Gastrocnemius medialis (tissue), 4 donors: ENCODE measurements around the gene RAB6B. TPM values are rescaled to one million over a fixed set of nuclear protein-coding genes. Genes with fewer than 3 reads are reported as not detected.

ENCODE experiments used
- ATAC-seq, 2 donors: fragments of 150-250 bp; one replicate each; pipeline ENCODE4 v1.9.1; 2016
- DNase-seq, 2 donors: peaks; one replicate each; pipeline ENCODE4 v3.0.0-alpha.2; 2019
- H3K27ac ChIP-seq, 4 donors: fragments of 200-600 bp; sonication (generic); 1 replicate in 1 of 4; 2 replicates in 3 of 4; pipeline ENCODE4 v1.5.1; 2016 to 2018; ENCODE audit warnings: mild to moderate bottlenecking in 2 of 4, moderate library complexity in 1 of 4
- H3K27me3 ChIP-seq, 3 donors: fragments of 200-600 bp; sonication (generic) in 2 of 3; 1 replicate in 1 of 3; 2 replicates in 2 of 3; pipeline versions ENCODE4 v1.5.1 to v1.6.0; 2016 to 2019; ENCODE audit warnings: mild to moderate bottlenecking in 1 of 3, moderate library complexity in 1 of 3
- H3K36me3 ChIP-seq, 2 donors: fragments of 200-600 bp; sonication (generic) in 1 of 2; one replicate each; pipeline ENCODE4 v1.5.1; 2017 to 2018
- H3K4me1 ChIP-seq, 2 donors: fragments of 200-600 bp; sonication (generic) in 1 of 2; one replicate each; pipeline ENCODE4 v1.5.1; 2016 to 2017; ENCODE audit warnings: mild to moderate bottlenecking in 2 of 2
- H3K4me3 ChIP-seq, 4 donors: fragments of 200-600 bp; sonication (generic) in 3 of 4; 1 replicate in 1 of 4; 2 replicates in 3 of 4; pipeline ENCODE4 v1.5.1; 2016 to 2019; ENCODE audit warnings: mild to moderate bottlenecking in 2 of 4
- H3K9me3 ChIP-seq, 3 donors: fragments of 200-600 bp; sonication (generic) in 2 of 3; 1 replicate in 1 of 3; 2 replicates in 2 of 3; pipeline ENCODE4 v1.5.1; 2016 to 2019
- POLR2A ChIP-seq, 2 donors: fragments of 450-650 bp; IDR thresholded peaks; one replicate each; pipeline ENCODE4 v1.6.1; 2017; ENCODE audit warnings: antibody characterized with exemption in 2 of 2, mild to moderate bottlenecking in 2 of 2, moderate library complexity in 2 of 2
- in situ Hi-C, 4 donors: fragments of 200-750 bp; cut with MboI; loops; one replicate each; pipeline versions ENCODE4 v1.15.0 to v1.8.0; 2017; ENCODE audit warnings: low sequenced_read_pairs in 4 of 4
- intact Hi-C: fragments of 100-400 bp; cut with DNase I; formaldehyde crosslinking; loops from one replicate; pipeline ENCODE4 v1.15.1; 2023; ENCODE audit warnings: low total_unique reads
- total RNA-seq, 4 donors: library from RNA; depleted of rRNA; stranded (reverse); fragments of >200 nt; gene quantifications; one replicate each; pipeline versions ENCODE4 v1.1.0 to v1.2.3, GENCODE V29; 2016
- TF ChIP-seq, protein P1 (sequence below), 5 experiments: fragments of 450-650 bp in 3 of 5; fragments of 200-600 bp in 2 of 5; sonication (generic) in 2 of 5; IDR thresholded peaks in 4 of 5; conservative IDR thresholded peaks in 1 of 5; 1 replicate in 4 of 5; 2 replicates in 1 of 5; pipeline ENCODE4 v1.5.1; 2016 to 2019; ENCODE audit warnings: antibody characterized with exemption in 5 of 5, mild to moderate bottlenecking in 3 of 5, moderate library complexity in 3 of 5

Gene RAB6B
- total RNA-seq, 4 donors from 2014 or later: 0.31 to 1.1 (median 0.72) TPM

DNA sequence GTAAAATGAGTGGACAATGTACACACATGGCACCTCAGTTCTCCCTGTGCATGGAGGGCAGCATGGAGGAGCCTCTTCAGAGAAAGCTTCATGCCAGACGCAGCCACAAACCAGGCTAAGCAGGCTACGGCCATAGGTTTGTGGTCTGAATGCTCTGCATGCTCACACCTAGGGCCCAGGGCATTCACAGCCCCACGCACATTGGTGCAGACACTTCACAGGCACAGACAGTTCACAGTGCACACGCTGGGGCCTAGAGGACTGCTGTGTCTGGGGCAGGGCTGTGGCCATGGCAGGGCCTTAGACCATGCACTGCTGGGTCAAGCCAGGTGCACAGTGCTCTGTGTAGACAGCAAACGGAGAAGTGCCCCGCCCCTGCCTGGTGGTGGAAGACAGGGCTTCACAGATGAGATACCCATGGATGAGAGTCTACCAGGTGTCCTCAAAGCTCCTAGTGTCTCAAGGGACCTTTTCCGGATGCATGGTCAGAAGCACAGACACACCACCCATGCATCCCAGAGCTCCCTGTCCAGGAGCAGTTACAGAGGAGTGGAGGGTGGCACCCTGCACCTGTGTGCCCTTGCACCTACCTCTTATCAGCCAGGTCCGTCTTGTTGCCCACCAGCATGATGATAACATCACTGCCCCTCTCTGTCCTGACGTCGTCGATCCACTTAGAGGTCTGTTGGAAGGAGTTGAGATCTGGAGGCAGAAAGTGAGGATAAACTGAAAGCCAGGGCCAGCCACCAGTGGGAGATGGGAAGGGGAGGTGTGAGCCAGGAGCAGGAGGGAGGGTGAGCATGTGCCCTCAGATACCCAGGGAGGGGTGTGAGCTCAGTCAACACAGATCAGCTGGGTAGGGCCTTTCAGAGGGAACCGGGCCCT, 56.5 kb downstream of the RAB6B start:
- no peak for ATAC-seq
- H3K36me3 ChIP-seq: no peaks in the 10 kb centered on the region
- H3K27me3 ChIP-seq: no peaks in the 10 kb centered on the region
- intact Hi-C loops (no loop called here), in situ Hi-C loops (no loop called here)
- no peak overlapping the region for H3K27ac ChIP-seq
- TF ChIP-seq POLR2A (IDR thresholded peaks at IDR 0.05): no peak
- TF ChIP-seq, protein P1, sequence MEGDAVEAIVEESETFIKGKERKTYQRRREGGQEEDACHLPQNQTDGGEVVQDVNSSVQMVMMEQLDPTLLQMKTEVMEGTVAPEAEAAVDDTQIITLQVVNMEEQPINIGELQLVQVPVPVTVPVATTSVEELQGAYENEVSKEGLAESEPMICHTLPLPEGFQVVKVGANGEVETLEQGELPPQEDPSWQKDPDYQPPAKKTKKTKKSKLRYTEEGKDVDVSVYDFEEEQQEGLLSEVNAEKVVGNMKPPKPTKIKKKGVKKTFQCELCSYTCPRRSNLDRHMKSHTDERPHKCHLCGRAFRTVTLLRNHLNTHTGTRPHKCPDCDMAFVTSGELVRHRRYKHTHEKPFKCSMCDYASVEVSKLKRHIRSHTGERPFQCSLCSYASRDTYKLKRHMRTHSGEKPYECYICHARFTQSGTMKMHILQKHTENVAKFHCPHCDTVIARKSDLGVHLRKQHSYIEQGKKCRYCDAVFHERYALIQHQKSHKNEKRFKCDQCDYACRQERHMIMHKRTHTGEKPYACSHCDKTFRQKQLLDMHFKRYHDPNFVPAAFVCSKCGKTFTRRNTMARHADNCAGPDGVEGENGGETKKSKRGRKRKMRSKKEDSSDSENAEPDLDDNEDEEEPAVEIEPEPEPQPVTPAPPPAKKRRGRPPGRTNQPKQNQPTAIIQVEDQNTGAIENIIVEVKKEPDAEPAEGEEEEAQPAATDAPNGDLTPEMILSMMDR (IDR thresholded peaks at IDR 0.05 in 4 of 5, conservative IDR thresholded peaks at IDR 0.05 in 1 of 5): no peak
- no peak overlapping the region for H3K4me3 ChIP-seq
- no peak for DNase-seq
- no peaks in the 10 kb centered on the region for H3K4me1 ChIP-seq
- H3K9me3 ChIP-seq: no peaks in the 10 kb centered on the region

DNA sequence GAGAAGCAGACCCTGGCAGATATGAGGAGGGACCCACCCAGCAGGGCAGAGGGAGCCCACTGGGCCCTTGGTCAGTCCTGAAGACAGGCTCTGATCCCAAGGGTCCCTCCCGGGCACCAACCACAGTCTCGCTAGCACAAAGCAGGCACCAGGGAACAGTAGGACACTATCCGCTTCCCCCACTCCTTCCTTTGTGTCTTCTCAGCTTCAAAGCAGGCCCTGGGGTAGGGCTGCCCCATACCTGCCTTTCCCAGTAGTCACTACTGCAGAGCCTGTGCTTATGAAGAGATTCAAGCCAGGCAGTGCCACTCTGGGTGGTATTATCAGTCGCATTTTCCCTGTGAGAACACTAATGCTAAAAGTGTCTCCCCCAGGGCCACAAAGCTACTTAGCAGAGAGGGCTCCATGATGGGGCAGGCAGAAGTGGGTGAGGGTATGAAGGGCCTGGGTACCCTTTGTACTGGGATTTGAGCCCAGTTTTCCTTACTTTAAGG, 57.3 kb downstream of the RAB6B start:
- Histone ChIP-seq H3K9me3 (no peaks in the 10 kb centered on the region), H3K4me1 (no peaks in the 10 kb centered on the region), H3K27ac (no peak overlapping the region), H3K27me3 (no peaks in the 10 kb centered on the region), H3K36me3 (no peaks in the 10 kb centered on the region), H3K4me3 (no peak overlapping the region)
- DNase-seq: no peak
- intact Hi-C loops (no loop called here), in situ Hi-C loops (no loop called here)
- ATAC-seq: no peak
- TF ChIP-seq POLR2A (IDR thresholded peaks at IDR 0.05): no peak
- TF ChIP-seq, protein P1 (IDR thresholded peaks at IDR 0.05 in 4 of 5, conservative IDR thresholded peaks at IDR 0.05 in 1 of 5): no peak

DNA sequence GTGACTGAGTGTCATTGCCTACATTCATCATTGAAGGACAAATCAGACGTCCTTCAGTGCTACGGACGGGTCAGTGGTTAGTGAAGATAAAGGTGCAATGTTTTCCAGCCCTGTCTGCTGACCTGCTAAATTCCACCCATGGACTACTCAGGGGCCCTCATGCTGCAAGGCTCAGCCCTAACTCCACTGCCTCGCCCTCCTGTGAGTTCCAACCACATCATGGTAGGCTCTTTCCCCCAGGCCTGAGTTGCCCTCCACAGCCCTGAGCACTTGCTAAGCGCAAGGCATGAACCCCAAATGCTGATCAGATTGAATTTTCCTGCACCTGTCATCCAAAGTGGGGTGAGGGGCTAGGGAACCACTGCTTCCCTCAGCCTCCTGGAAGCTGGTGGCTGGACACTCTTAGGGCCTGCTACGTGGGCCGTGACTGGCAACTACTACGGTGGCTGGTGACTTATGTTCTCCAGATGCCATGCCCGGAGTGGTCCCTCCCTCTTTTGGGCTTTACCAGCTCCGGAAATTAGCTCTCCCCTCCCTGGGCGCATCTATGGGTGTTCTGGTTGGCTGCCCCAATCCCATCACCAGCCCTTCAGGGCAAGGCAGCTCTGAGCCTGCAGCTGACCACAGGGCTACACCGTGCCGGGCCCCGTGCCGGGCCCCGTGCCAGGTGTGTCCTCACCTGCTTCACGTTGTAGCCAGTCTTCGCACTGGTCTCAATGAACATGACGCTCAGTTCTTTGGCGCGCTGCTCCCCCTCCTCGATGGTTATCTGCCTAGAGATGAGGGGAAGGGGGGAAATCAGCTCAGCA, 58.0 kb downstream of the RAB6B start:
- no peaks in the 10 kb centered on the region for H3K36me3 ChIP-seq
- no peaks in the 10 kb centered on the region for H3K4me1 ChIP-seq
- ATAC-seq (no peak), DNase-seq (no peak)
- TF ChIP-seq, protein P1 (IDR thresholded peaks at IDR 0.05 in 4 of 5, conservative IDR thresholded peaks at IDR 0.05 in 1 of 5): no peak
- no peak for TF ChIP-seq POLR2A (IDR thresholded peaks at IDR 0.05)
- no peaks in the 10 kb centered on the region for H3K9me3 ChIP-seq
- intact Hi-C loops (no loop called here), in situ Hi-C loops (no loop called here)
- no peak overlapping the region for H3K27ac ChIP-seq
- no peaks in the 10 kb centered on the region for H3K27me3 ChIP-seq
- H3K4me3 ChIP-seq: no peak overlapping the region

DNA sequence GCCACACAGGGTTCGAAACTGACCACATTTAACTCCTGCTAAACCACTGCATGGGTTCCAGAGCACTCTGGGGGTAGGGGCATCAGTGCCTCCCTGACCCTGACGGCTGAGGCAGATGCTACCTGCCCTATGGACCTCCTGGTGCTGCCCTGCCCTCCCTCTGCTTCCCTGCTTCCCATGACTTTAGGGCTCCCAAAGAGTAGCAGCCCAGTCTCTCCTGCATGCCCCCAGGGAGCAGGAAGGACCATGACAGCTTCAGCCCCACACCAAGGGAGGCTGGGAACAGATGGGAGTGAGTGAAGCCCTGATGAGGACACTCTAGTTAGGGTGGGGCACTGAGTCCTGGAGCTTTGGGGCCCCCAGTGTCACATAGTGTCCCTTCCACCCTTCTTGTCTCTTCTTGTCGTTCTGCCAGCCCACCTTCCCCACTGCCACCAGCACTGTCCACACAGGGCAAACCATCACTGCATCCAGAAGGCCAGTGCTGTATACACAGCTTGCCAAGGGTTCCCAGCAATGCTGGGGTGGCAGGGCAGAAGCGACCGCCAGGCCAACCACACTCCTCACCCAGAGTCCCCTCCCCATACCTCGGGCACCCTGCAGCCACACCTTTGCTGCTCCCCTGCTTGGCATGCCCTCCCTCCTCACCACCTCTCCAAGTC, 59.1 kb downstream of the RAB6B start:
- Histone ChIP-seq H3K4me3 (no peak overlapping the region), H3K27me3 (no peaks in the 10 kb centered on the region), H3K36me3 (no peaks in the 10 kb centered on the region), H3K27ac (no peak overlapping the region), H3K4me1 (no peaks in the 10 kb centered on the region), H3K9me3 (no peaks in the 10 kb centered on the region)
- ATAC-seq: no peak
- no peak for TF ChIP-seq POLR2A (IDR thresholded peaks at IDR 0.05)
- TF ChIP-seq, protein P1 (IDR thresholded peaks at IDR 0.05 in 4 of 5, conservative IDR thresholded peaks at IDR 0.05 in 1 of 5): no peak
- in situ Hi-C loops (no loop called here), intact Hi-C loops (no loop called here)
- DNase-seq: no peak
